ENCODE results near the gene ZNF197.

DNA sequence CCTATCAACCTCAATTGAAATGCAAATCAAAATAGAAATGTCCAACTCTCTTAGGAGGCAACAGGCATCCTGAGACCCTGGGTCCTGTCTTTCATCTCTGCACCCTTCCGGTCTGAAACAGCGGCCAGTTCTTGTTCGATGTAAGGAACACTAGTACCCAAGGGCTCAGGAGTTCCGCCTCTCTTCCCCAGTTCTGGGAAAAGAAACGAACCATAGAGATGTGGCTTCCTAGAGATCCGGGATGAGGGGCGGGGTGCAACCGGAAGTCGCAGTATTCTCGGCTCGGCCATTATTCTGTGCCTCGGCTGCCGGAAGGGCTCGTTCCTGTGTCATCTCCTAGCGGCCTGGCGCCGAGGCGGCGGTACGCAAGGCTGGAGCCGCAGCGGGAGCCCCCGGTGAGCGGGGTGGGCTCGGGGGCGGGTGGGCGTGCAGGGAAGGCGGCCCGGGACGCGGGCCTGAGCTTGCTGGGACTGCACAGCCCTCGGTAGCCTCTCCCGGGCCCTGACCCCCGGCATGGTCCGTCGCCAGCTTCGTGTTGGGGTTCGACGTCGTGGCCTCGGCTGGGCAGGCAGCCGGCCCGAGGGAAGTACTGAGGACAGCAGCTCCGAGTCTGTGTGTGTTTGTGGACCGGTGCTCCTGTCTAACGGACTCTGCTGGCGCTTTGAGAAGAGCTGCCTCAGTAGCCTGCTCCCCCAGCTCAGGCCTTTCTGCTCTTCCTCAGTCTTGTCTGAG lies at the start of gene ZNF197:
- TF ChIP-seq, protein P1, sequence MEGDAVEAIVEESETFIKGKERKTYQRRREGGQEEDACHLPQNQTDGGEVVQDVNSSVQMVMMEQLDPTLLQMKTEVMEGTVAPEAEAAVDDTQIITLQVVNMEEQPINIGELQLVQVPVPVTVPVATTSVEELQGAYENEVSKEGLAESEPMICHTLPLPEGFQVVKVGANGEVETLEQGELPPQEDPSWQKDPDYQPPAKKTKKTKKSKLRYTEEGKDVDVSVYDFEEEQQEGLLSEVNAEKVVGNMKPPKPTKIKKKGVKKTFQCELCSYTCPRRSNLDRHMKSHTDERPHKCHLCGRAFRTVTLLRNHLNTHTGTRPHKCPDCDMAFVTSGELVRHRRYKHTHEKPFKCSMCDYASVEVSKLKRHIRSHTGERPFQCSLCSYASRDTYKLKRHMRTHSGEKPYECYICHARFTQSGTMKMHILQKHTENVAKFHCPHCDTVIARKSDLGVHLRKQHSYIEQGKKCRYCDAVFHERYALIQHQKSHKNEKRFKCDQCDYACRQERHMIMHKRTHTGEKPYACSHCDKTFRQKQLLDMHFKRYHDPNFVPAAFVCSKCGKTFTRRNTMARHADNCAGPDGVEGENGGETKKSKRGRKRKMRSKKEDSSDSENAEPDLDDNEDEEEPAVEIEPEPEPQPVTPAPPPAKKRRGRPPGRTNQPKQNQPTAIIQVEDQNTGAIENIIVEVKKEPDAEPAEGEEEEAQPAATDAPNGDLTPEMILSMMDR (IDR thresholded peaks at IDR 0.05): no peak
- TF ChIP-seq EZH2 (IDR thresholded peaks at IDR 0.05; ENCODE audit: borderline replicate concordance, insufficient read depth, low read depth, low read length, poor library complexity, severe bottlenecking): no peak
